NCI-H1417 treated with DMSO at 0.1 percent for 48 hours (cell line): ENCODE results near the gene CDK18.

Experiments used
- DNase-seq: peaks from one replicate; lab custom pipeline; 2025; lab: John Stamatoyannopoulos, UW

The CDK18 gene

GRCh38 chr1:205570173-205570501 lies 65.7 kb downstream of the CDK18 start:
- no peak for DNase-seq

GRCh38 chr1:205570796-205571537 lies 66.5 kb downstream of the CDK18 start:
- DNase-seq, result no peak

- DNase-seq, result no peak
These were observed 67.3 kb downstream of the CDK18 start for GRCh38 chr1:205571747-205572146.

GRCh38 chr1:205572421-205572820 lies 68.0 kb downstream of the CDK18 start:
- DNase-seq, result no peak

GRCh38 chr1:205575294-205575885 lies 70.9 kb downstream of the CDK18 start:
- DNase-seq, result no peak

GRCh38 chr1:205576011-205576410 lies 71.5 kb downstream of the CDK18 start:
- no peak for DNase-seq

- DNase-seq, result no peak
These were observed 72.6 kb downstream of the CDK18 start for GRCh38 chr1:205576805-205577761.

GRCh38 chr1:205577874-205578658 lies 73.6 kb downstream of the CDK18 start:
- DNase-seq, result no peak

- DNase-seq, result no peak
These were observed 74.5 kb downstream of the CDK18 start for GRCh38 chr1:205578780-205579571.

GRCh38 chr1:205579711-205580110 lies 75.2 kb downstream of the CDK18 start:
- no peak for DNase-seq

GRCh38 chr1:205580140-205580922 lies 75.9 kb downstream of the CDK18 start:
- no peak for DNase-seq

- DNase-seq, result no peak
These were observed 76.4 kb downstream of the CDK18 start for GRCh38 chr1:205580923-205581180.

- no peak for DNase-seq
These were observed 77.0 kb downstream of the CDK18 start for GRCh38 chr1:205581321-205581980.

GRCh38 chr1:205582046-205582445 lies 77.6 kb downstream of the CDK18 start:
- no peak for DNase-seq
